OCI-M1 (cell line): Measurements from ENCODE around the gene PRR5.
"Not testable (repeated sequence)": the region's sequence is repeated elsewhere in the genome, so short reads cannot be mapped to it uniquely, and the experiment has no call there.

Experiments
- DNase-seq: peaks from one replicate; lab custom pipeline; 2025; lab: John Stamatoyannopoulos, UW

Gene PRR5

GRCh38 chr22:44673406-44673805 is 28.6 kb upstream of the PRR5 start:
- no peak for DNase-seq

- not testable (repeated sequence) for DNase-seq
Observed at GRCh38 chr22:44676066-44676440, 26.0 kb upstream of the PRR5 start.

DNA sequence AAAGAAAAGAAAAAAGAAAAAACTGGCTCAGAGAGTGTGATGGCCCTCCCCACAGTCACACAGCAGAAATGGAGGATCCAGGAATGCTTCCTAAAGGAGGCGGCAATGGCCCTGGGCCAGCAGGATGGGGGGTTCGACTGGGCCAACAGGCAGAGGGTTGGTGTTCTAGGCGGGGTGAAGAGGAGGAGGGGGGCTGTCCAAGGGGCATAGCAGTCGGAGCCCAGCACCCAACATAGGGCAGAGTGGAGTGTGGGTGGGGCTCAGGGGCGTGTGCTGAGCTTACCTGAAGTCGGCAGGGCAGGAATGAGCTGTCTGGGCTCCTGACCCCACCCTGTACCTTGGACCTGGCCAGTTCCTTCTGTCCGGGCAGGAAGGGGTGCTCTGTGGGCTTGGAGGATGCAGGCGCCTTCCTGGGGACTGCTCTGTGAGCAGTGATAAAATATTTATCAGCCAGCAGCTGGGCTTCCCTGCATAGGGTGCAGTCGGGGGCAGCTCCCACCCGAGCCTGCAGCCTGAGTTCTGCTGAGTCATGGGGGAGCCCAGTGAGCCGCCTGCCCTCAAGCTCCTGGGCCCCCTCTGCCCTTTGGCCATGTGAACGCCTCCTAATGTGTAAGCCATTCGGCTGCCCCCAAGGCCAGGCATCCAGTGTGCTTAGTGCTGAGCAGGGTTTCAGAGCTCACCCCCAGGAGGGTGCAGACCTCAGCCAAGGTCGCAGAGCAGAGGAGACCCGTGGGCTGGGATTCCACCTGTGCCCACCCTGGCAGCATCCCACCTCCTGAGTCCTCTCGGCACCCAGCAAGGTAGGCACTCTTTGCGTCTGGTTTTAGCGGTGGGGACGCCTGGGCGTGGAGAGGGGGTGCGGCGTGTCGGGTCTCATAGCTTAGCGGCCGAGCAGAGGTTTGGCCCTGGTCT is 25.3 kb upstream of the PRR5 start:
- DNase-seq = peak; percentile 94

DNA sequence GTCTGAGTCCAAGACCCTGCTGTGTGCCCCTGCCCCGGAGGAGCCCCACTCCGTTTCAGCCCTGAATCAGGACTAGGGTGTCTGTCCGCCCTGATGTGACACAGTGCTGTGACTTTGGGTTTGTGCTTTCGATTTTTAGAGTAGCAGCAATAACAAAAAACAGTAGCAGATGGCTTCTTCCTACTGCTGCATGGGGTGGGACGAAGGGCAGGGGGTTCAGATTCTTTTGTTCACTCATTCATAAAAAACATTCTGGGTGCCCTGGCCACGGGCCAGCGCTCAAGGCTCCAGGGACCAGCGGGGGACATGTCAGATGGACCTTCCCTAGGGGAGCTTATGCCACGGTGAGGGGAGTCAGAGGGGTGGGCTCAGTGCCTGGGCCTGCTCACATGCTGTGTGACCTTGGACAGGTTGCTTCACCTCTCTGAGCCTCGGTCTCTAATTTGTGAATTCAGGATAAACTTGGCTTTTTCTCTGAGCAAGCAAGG is 24.6 kb upstream of the PRR5 start:
- peak; percentile 52 for DNase-seq

DNA sequence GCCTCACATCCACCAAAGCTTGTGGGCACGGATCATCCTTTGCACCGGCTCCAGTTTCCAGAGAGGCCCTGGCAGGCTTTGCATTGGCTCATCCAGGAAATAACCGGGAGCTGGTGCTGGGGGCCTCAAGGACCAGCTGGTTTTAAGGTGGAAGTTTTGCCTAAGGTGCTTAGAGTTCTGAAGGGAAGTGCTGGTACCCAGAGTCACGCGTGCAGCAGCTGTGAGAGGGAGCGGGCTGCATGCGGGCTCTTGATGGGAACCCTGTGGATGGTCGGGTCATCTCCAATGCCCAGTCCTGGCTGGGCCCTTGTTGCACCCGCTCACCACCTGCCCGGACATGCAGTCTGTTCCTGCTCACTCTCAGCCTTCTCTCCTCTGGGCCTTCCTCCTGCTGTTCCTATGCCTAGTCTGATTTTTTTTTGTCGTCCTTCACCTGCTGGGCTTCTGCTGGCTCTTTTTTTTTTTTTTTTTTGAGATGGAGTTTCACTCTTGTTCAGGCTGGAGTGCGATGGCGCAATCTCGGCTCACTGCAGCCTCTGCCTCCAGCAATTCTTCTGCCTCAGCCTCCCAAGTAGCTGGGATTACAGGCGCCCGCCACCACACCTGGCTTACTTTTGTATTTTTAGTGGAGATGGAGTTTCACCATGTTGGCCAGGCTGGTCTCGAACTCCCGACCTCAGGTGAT is 24.0 kb upstream of the PRR5 start:
- DNase-seq = no peak

DNA sequence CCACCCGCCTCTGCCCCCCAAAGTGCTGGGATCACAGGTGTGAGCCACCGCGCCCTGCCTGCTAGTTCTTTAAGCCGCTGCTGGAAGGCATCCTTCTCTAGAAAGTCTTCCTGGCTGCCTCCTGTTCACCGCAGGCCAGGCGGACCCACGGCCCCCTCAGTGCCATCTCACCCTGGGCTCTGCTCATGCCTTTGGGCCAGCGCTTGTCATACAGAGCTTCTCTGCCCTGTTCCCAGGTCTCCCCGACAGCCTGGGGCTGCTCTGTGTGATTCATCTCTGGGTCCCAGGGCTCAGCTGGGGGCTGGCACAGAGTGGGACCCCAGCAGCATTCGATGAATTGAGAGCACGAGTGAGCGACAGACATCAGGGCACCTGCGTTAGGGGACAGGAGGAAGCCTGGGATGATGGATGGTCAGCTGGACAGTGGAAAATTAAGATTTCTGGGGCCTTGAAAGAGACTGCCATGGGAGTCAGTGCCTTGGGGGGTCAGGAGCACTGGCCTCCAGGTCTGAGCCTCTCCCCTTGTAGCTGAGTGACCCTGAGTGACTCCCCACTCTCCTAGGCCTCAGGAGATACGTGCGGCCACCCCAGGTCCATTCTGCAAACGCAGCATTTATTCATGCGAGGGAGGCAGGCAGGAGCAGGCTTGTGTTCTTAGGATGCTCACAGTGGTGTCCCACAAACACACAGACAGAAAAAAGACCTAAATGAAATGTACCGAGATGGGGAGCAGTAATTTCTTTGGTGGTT is 23.3 kb upstream of the PRR5 start:
- no peak for DNase-seq

DNA sequence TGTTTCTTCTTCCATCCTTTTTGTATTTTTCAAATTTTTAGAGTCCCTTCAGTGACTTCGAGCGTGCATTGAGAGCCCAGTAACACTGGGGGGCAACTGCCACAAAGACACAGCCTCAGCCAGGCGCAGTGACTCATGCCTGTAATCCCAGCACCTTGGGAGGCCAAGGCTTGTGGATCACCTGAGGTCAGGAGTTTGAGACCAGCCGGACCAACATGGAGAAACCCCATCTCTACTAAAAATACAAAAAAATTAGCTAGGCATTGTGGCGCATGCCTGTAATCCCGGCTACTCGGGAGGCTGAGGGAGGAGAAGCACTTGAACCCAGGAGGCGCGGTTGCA is 22.7 kb upstream of the PRR5 start:
- not testable (repeated sequence) for DNase-seq

GRCh38 chr22:44680058-44680457 is 21.9 kb upstream of the PRR5 start:
- no peak for DNase-seq

GRCh38 chr22:44680481-44680894 is 21.5 kb upstream of the PRR5 start:
- DNase-seq = no peak

- DNase-seq = no peak
Observed at GRCh38 chr22:44682556-44683168, 19.3 kb upstream of the PRR5 start.

- DNase-seq = no peak
Observed at GRCh38 chr22:44683237-44683636, 18.8 kb upstream of the PRR5 start.

DNA sequence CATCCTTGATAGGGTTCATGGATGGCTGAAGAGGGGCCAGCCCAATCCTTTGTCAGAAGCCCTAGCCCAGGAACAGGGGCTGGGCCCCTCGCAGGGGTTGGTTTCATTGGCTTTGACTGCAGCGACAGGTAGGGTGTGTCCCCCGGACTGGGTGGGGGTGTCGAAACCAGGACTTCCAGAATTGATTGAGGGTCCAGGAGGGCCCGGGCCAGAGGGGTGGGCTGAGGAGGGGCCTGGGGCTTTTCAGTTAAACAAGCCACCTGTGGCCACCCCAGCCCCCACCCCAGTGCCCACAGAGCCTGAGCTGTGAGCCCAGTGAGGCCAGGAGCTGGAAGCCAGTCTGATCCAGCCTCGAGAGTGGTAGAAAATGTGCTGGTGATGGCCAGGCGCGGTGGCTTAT is 18.1 kb upstream of the PRR5 start:
- no peak for DNase-seq

DNA sequence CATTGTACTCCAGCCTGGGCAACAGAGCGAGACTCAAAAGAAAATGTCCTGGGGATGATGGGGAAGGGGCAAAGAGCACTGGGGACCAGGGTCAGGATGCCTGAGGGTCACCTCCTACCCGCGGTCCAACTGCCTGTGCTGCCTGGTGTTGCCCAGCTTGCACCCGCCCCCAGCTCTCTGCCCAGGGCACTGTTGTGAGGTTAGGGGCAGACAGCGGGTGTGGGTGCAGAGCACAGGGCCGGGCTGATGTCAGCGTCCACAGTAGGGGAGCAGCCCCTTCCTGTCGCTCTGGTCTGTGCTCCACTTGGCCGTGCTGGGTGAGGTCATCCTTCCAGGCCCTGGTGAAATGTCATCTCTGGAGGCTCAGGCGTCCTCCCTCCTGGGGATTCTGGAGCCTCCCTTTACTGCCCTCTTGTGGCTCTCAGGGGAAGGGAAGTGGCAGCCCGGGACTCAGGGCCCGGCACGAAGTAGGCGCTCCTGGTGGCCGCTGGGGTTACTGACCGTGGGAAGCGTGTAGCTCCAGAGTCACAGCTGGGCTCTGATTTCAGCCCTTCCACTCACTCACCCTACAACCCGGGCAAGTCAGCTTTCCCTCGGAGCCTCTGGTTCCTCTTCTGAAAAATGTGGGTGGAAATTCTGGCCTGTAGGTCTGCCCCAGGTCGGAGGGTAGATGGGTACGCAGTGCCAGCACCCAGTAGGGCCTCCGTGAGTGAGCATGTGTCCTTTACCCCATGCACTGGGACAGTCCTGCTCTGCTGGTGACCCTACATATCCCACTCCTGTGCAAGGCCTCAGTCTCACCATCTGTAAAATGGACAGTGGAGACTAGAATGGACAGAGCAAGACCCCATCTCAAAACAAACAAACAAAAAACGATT is 17.3 kb upstream of the PRR5 start:
- DNase-seq = peak; percentile 97

GRCh38 chr22:44685384-44686056 is 16.5 kb upstream of the PRR5 start:
- peak; percentile 84 for DNase-seq

- DNase-seq = no peak
Observed at GRCh38 chr22:44686873-44687600, 15.0 kb upstream of the PRR5 start.

DNA sequence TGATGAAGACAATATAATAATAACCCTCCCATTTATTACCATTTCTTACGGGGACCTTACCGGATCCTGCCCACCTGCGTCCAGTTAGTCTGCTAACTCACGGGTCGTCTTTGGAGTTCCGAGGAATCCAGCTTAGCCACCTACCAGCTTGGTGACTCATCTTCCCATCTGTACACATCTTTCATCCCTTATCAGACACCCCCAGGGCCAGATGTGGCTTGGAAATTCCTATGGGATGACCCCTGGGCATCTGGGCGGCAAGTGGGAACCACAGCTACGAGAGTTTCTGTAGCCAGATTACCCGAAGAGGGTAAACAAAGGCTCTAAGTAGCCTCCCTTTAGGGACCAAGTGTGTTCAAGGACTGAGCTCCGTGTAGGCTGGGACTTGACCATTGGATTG is 12.8 kb upstream of the PRR5 start:
- no peak for DNase-seq

- no peak for DNase-seq
Observed at GRCh38 chr22:44689915-44690524, 12.0 kb upstream of the PRR5 start.

GRCh38 chr22:44691796-44692661 is 10.0 kb upstream of the PRR5 start:
- no peak for DNase-seq

DNA sequence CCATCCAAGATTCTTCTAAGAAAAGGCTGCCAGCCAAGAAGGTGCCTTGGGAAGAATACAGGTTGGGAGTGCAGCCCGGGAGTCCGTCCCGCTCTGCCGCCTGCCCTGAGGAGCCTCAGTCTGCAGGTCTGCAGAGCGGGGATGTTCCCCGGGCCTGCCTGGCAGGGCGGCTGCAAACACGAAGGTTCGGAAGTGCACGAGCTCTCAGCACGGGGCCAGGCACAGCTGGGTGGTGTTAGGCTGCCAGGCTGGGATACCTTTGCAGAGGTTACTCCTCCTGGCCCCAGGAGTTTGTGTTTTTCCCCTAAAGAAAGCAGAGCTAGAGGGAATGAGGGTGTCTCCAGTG is 9.4 kb upstream of the PRR5 start:
- DNase-seq = no peak
